Fibroblast of skin of abdomen (primary cell): Measurements from ENCODE around the gene HSDL2.
"Not testable (repeated sequence)": the region's sequence is repeated elsewhere in the genome, so short reads cannot be mapped to it uniquely, and the experiment has no call there.

Experiments used
- DNase-seq: peaks from one replicate; pipeline ENCODE4 v3.0.0-alpha.2; 2013

The HSDL2 gene

GRCh38 chr9:112396872-112397271 lies 17.0 kb downstream of the HSDL2 start:
- no peak for DNase-seq

GRCh38 chr9:112401175-112401815 lies 21.4 kb downstream of the HSDL2 start:
- DNase-seq = no peak

- DNase-seq = no peak
These were observed 23.8 kb downstream of the HSDL2 start for GRCh38 chr9:112403614-112404201.

- DNase-seq = peak; percentile 40
These were observed 24.6 kb downstream of the HSDL2 start for GRCh38 chr9:112404508-112404932.

GRCh38 chr9:112408275-112408674 lies 28.4 kb downstream of the HSDL2 start:
- DNase-seq = no peak

GRCh38 chr9:112408819-112409218 lies 28.9 kb downstream of the HSDL2 start:
- DNase-seq = no peak

GRCh38 chr9:112409758-112410157 lies 29.9 kb downstream of the HSDL2 start:
- no peak for DNase-seq

- DNase-seq = no peak
These were observed 31.7 kb downstream of the HSDL2 start for GRCh38 chr9:112411626-112412027.

- not testable (repeated sequence) for DNase-seq
These were observed 33.8 kb downstream of the HSDL2 start for GRCh38 chr9:112413728-112414127.

- DNase-seq = no peak
These were observed 40.3 kb downstream of the HSDL2 start for GRCh38 chr9:112420208-112420607.

GRCh38 chr9:112421771-112422222 lies 41.9 kb downstream of the HSDL2 start:
- DNase-seq = no peak

GRCh38 chr9:112422417-112423148 lies 42.7 kb downstream of the HSDL2 start:
- DNase-seq = no peak

GRCh38 chr9:112430006-112430522 lies 50.2 kb downstream of the HSDL2 start:
- DNase-seq = no peak

- no peak for DNase-seq
These were observed 53.8 kb downstream of the HSDL2 start for GRCh38 chr9:112433499-112434392.

- DNase-seq = no peak
These were observed 54.6 kb downstream of the HSDL2 start for GRCh38 chr9:112434487-112434886.

- no peak for DNase-seq
These were observed 57.5 kb downstream of the HSDL2 start for GRCh38 chr9:112437406-112437805.

- DNase-seq = no peak
These were observed 59.3 kb downstream of the HSDL2 start for GRCh38 chr9:112439171-112439570.

GRCh38 chr9:112439825-112440224 lies 59.9 kb downstream of the HSDL2 start:
- no peak for DNase-seq

GRCh38 chr9:112443200-112443599 lies 63.3 kb downstream of the HSDL2 start:
- DNase-seq = peak; percentile 10

- DNase-seq = no peak
These were observed 63.7 kb downstream of the HSDL2 start for GRCh38 chr9:112443636-112444035.

- no peak for DNase-seq
These were observed 65.3 kb downstream of the HSDL2 start for GRCh38 chr9:112445196-112445595.

GRCh38 chr9:112446080-112446479 lies 66.2 kb downstream of the HSDL2 start:
- DNase-seq = no peak
